PC-3 (cell line): ENCODE results near the gene MAB21L4. TPM values are rescaled to one million over a fixed set of nuclear protein-coding genes. Genes with fewer than 3 reads are reported as not detected.

Experiments
- ATAC-seq: fragments of 200-7000 bp; cut with Tn5 transposase; 2 replicates; pipeline ENCODE4 v1.9.1; 2020; ENCODE audit warnings: mild to moderate bottlenecking, moderate library complexity
- BruUV-seq: library from RNA; stranded (reverse); fragments of 400-500 nt; replicated peaks from 2 replicates; lab custom pipeline; 2021; lab: Mats Ljungman, UMichigan
- CTCF ChIA-PET: fragments of 300-600 bp; sonication (Branson Sonifier 250); formaldehyde crosslinking; loops from one replicate; lab custom pipeline; 2022; ENCODE audit warnings: antibody characterized with exemption; lab: Charles Lee
- POLR2A ChIA-PET: fragments of 300-600 bp; sonication (Branson Sonifier 250); formaldehyde crosslinking; loops from one replicate; lab custom pipeline; 2022; ENCODE audit warnings: antibody characterized with exemption; ENCODE audit not compliant: unreplicated experiment; lab: Charles Lee
- DNase-seq: peaks from one replicate; pipeline ENCODE4 v3.0.0-alpha.2; 2015
- H2AFZ ChIP-seq: fragments of 300-600 bp; sonication (generic); 2 replicates; pipeline ENCODE4 v1.6.0; 2016; ENCODE audit warnings: antibody characterized with exemption, low read length
- H3F3A ChIP-seq: fragments of 300-600 bp; sonication (generic); one replicate; pipeline ENCODE4 v1.6.0; 2017; ENCODE audit warnings: antibody characterized with exemption, low read length, control low read depth, mild to moderate bottlenecking; ENCODE audit not compliant: unreplicated experiment
- H3K27ac ChIP-seq: fragments of 300-600 bp; sonication (generic); 2 replicates; pipeline ENCODE4 v1.5.1; 2016; ENCODE audit warnings: mild to moderate bottlenecking, low read length
- H3K27me3 ChIP-seq: fragments of 300-600 bp; sonication (generic); 2 replicates; pipeline ENCODE4 v1.6.1; 2016; ENCODE audit warnings: low read length, mixed read lengths
- H3K36me3 ChIP-seq: fragments of 300-600 bp; sonication (generic); 2 replicates; pipeline ENCODE4 v1.6.1; 2016; ENCODE audit warnings: low read depth, mixed run types, low read length, mixed read lengths
- H3K4me1 ChIP-seq: fragments of 300-600 bp; sonication (generic); 2 replicates; pipeline ENCODE4 v1.5.1; 2016; ENCODE audit warnings: low read length; ENCODE audit not compliant: insufficient read depth
- H3K4me2 ChIP-seq: fragments of 300-600 bp; sonication (generic); 2 replicates; pipeline ENCODE4 v1.6.0; 2016; ENCODE audit warnings: low read length
- H3K4me3 ChIP-seq: fragments of 300-600 bp; sonication (generic); 2 replicates; pipeline ENCODE4 v1.5.1; 2016; ENCODE audit warnings: mild to moderate bottlenecking, low read length, mixed read lengths
- H3K79me2 ChIP-seq: fragments of 300-600 bp; sonication (generic); 2 replicates; pipeline ENCODE4 v1.6.1; 2017; ENCODE audit warnings: low read length, mixed read lengths
- H3K9ac ChIP-seq: fragments of 300-600 bp; sonication (generic); 2 replicates; pipeline ENCODE4 v1.6.0; 2016; ENCODE audit warnings: mild to moderate bottlenecking, low read length
- H3K9me2 ChIP-seq: fragments of 300-600 bp; sonication (generic); replicated peaks from 2 replicates; pipeline ENCODE4 v1.6.1; 2016; ENCODE audit warnings: mixed run types, low read length, mixed read lengths
- H3K9me3 ChIP-seq: fragments of 300-600 bp; sonication (generic); 2 replicates; pipeline ENCODE4 v1.6.1; 2016; ENCODE audit warnings: low read length, mixed read lengths
- H4K20me1 ChIP-seq: fragments of 300-600 bp; sonication (generic); 2 replicates; pipeline ENCODE4 v1.6.1; 2016; ENCODE audit warnings: low read length, mixed read lengths
- CTCF ChIP-seq: fragments of 300-600 bp; sonication (generic); conservative IDR thresholded peaks from 2 replicates; pipeline ENCODE4 v1.5.1; 2017; ENCODE audit warnings: antibody characterized with exemption, low read depth, mild to moderate bottlenecking, low read length
- EZH2 ChIP-seq: fragments of 300-600 bp; sonication (generic); IDR thresholded peaks from one replicate; pipeline ENCODE4 v1.6.1; 2017; ENCODE audit warnings: antibody characterized with exemption, mild to moderate bottlenecking, low read length; ENCODE audit not compliant: unreplicated experiment
- EZH2phosphoT487 ChIP-seq: fragments of 300-600 bp; sonication (generic); IDR thresholded peaks from 2 replicates; pipeline ENCODE4 v1.6.1; 2018; ENCODE audit warnings: mild to moderate bottlenecking, antibody characterized with exemption, low read length, borderline replicate concordance
- intact Hi-C: fragments of 100-400 bp; cut with micrococcal nuclease; formaldehyde crosslinking; loops from 2 replicates; pipeline ENCODE4 v1.9.0; 2023
- total RNA-seq: library from RNA; depleted of rRNA; stranded (reverse); fragments of >200 nt; gene quantifications from 2 replicates; pipeline ENCODE4 v1.2.3, GENCODE V29; 2014

Gene MAB21L4
- total RNA-seq, 1 experiment from 2014 or later: 1.0 TPM

- H2AFZ ChIP-seq: no peak overlapping the region
- no peak overlapping the region for H3K9ac ChIP-seq
- H3K36me3 ChIP-seq: no peaks in the 10 kb centered on the region
- no TSS peak for BruUV-seq
- no peaks in the 10 kb centered on the region for H3F3A ChIP-seq
- H3K9me3 ChIP-seq: no peaks in the 10 kb centered on the region
- no peaks in the 10 kb centered on the region for H3K27me3 ChIP-seq
- H3K4me2 ChIP-seq: no peak overlapping the region
- H3K79me2 ChIP-seq: no peaks in the 10 kb centered on the region
- peaks cover 12% of the 10 kb centered on the region for H3K4me1 ChIP-seq
- intact Hi-C loops: loop anchor here (10.0 kb wide), 2 partner anchors 75 to 305 kb away; partner anchors contain the start of gene SNED1
- no peaks in the 10 kb centered on the region for H4K20me1 ChIP-seq
- ATAC-seq (no peak), DNase-seq (no peak)
- no peak overlapping the region for H3K4me3 ChIP-seq
- no peak overlapping the region for H3K27ac ChIP-seq
- TF ChIP-seq EZH2 (no peak), EZH2phosphoT487 (no peak), CTCF (no peak)
- POLR2A ChIA-PET: no interaction called here
- CTCF ChIA-PET: no interaction called here
- no peaks in the 10 kb centered on the region for H3K9me2 ChIP-seq
Measured at GRCh38 chr2:240919786-240920782, 24.1 kb upstream of the MAB21L4 start.

- H3K79me2 ChIP-seq: no peaks in the 10 kb centered on the region
- no peak overlapping the region for H3K9ac ChIP-seq
- intact Hi-C loops: loop anchor here (10.0 kb wide), 2 partner anchors 76 to 306 kb away; partner anchors contain the start of gene SNED1
- peaks cover 12% of the 10 kb centered on the region for H3K4me1 ChIP-seq
- H3K4me3 ChIP-seq: no peak overlapping the region
- no peaks in the 10 kb centered on the region for H3K27me3 ChIP-seq
- ATAC-seq (no peak), DNase-seq (no peak)
- no peaks in the 10 kb centered on the region for H4K20me1 ChIP-seq
- H3K27ac ChIP-seq: no peak overlapping the region
- ChIA-PET CTCF (no interaction called here), POLR2A (no interaction called here)
- no peaks in the 10 kb centered on the region for H3K36me3 ChIP-seq
- no peaks in the 10 kb centered on the region for H3K9me2 ChIP-seq
- H2AFZ ChIP-seq: no peak overlapping the region
- no peak overlapping the region for H3K4me2 ChIP-seq
- H3K9me3 ChIP-seq: no peaks in the 10 kb centered on the region
- BruUV-seq: no TSS peak
- H3F3A ChIP-seq: no peaks in the 10 kb centered on the region
- TF ChIP-seq CTCF: no peak
- no peak for TF ChIP-seq EZH2phosphoT487
- no peak for TF ChIP-seq EZH2
Measured at GRCh38 chr2:240919161-240919781, 23.3 kb upstream of the MAB21L4 start.
